Measurements from ENCODE around the gene ELMO3. TPM values are rescaled to one million over a fixed set of nuclear protein-coding genes. Genes with fewer than 3 reads are reported as not detected.

The ELMO3 gene
- total RNA-seq, 2 experiments from 2014 or later = 1.9 to 2.3 TPM

- H3K36me3 ChIP-seq (ENCODE audit: insufficient read depth, low read length) = no peaks in the 10 kb centered on the region
- ATAC-seq (ENCODE audit: poor library complexity) = no peak
- no peak overlapping the region for H3K4me3 ChIP-seq (ENCODE audit: low read length)
- CTCF ChIA-PET = interaction anchor here (1.2 to 3.1 kb wide), 6 partner anchors 8 to 181 kb away, joined by 7 to 43 read pairs (median 13); partner anchors contain the start of genes HSF4 and MATCAP1
- Mint-ChIP-seq H3K4me3 (peak overlapping the region; percentile 95), H3K27ac (peak overlapping the region; percentile 95), H3K4me1 (ENCODE audit: low read depth) (peaks cover 65% of the 10 kb centered on the region), H3K36me3 (ENCODE audit: low read depth) (peaks cover 20% of the 10 kb centered on the region), H3K9me3 (no peaks in the 10 kb centered on the region), H3K27me3 (peaks cover 12% of the 10 kb centered on the region)
- DNase-seq = peak in 1 of 14 experiments; percentile 32
- TF ChIP-seq CTCF (IDR thresholded peaks at IDR 0.05) = no peak
- peaks cover 82% of the 10 kb centered on the region for H3K4me1 ChIP-seq (ENCODE audit: insufficient read depth, low read length)
- H3K9me3 ChIP-seq (ENCODE audit: control insufficient read depth in 1 of 2, insufficient read depth in 1 of 2, low read length in 2 of 2) = no peaks in the 10 kb centered on the region
- POLR2A ChIA-PET = interaction anchor here (1.4 to 2.0 kb wide), 2 partner anchors 8 to 28 kb away, joined by 5 to 8 read pairs; partner anchors contain the start of gene HSF4
- peaks cover under 1 to 2% of the 10 kb centered on the region in 2 experiments for H3K27me3 ChIP-seq (ENCODE audit: control insufficient read depth in 1 of 2, insufficient read depth in 2 of 2, low read length in 2 of 2)
- H3K27ac ChIP-seq (ENCODE audit: low read depth in 1 of 2, low read length in 2 of 2) = peak overlapping the region in 1 of 2 donors; percentile 2
- intact Hi-C loops (cut with DNase I, micrococcal nuclease) = no loop called here
Measured at GRCh38 chr16:67156143-67156844, 42.6 kb upstream of the ELMO3 start.

- peak overlapping the region; percentile 81 to 98 for H3K27ac ChIP-seq (ENCODE audit: low read depth in 1 of 2, low read length in 2 of 2)
Measured at GRCh38 chr16:67157106-67157748, 41.7 kb upstream of the ELMO3 start.

More at GRCh38 chr16:67157106-67157748, 41.7 kb upstream of the ELMO3 start:
- Mint-ChIP-seq H3K4me3 (peak overlapping the region; percentile 95), H3K9me3 (no peaks in the 10 kb centered on the region), H3K4me1 (ENCODE audit: low read depth) (peaks cover 60% of the 10 kb centered on the region), H3K27me3 (peaks cover 21% of the 10 kb centered on the region), H3K27ac (peak overlapping the region; percentile 95), H3K36me3 (ENCODE audit: low read depth) (peaks cover 20% of the 10 kb centered on the region)
- peak overlapping the region; percentile 100 for H3K4me3 ChIP-seq (ENCODE audit: low read length)
- no peaks in the 10 kb centered on the region for H3K36me3 ChIP-seq (ENCODE audit: insufficient read depth, low read length)
- peaks cover 8 to 10% of the 10 kb centered on the region in 2 experiments for H3K27me3 ChIP-seq (ENCODE audit: control insufficient read depth in 1 of 2, insufficient read depth in 2 of 2, low read length in 2 of 2)
- no peak for TF ChIP-seq CTCF (IDR thresholded peaks at IDR 0.05)
- DNase-seq (peak in 1 of 14 experiments; percentile 9), ATAC-seq (ENCODE audit: poor library complexity) (no peak)
- H3K9me3 ChIP-seq (ENCODE audit: control insufficient read depth in 1 of 2, insufficient read depth in 1 of 2, low read length in 2 of 2) = no peaks in the 10 kb centered on the region
- POLR2A ChIA-PET = interaction anchor here (0.8 to 4.7 kb wide), 10 partner anchors 7 to 139 kb away, joined by 3 to 44 read pairs (median 6); partner anchors contain the start of genes B3GNT9, CBFB and NOL3
- peaks cover 85% of the 10 kb centered on the region for H3K4me1 ChIP-seq (ENCODE audit: insufficient read depth, low read length)
- CTCF ChIA-PET = interaction anchor here (1.0 to 3.8 kb wide), 4 partner anchors 18 to 143 kb away, joined by 4 to 43 read pairs (median 10); no protein-coding TSS in a partner anchor
- intact Hi-C loops (cut with DNase I, micrococcal nuclease) = no loop called here
